HG02642 (cell line): Measurements from ENCODE around the gene CA5B.
A peak's percentile ranks its signal among the peaks of the same experiment; 100 is the strongest.
"Not testable (repeated sequence)": the region's sequence is repeated elsewhere in the genome, so short reads cannot be mapped to it uniquely, and the experiment has no call there.

Source experiments
- ATAC-seq: cut with Tn5 transposase; IDR thresholded peaks from one replicate; pipeline ENCODE4 v1.9.1; 2021; ENCODE audit warnings: mild to moderate bottlenecking; ENCODE audit not compliant: unreplicated experiment, poor library complexity

The CA5B gene

GRCh38 chrX:15737959-15738902, at the start of gene CA5B:
Gene CA5B (plus strand): TSS chrX:15738270. CDS start chrX:15750024, 11,754 bp downstream.
- peak; percentile 97 for ATAC-seq

GRCh38 chrX:15694941-15695451, 43.1 kb upstream of the CA5B start:
- ATAC-seq = no peak

- ATAC-seq = no peak
These were observed 41.6 kb upstream of the CA5B start for GRCh38 chrX:15696516-15696915.

- ATAC-seq = no peak
These were observed 35.3 kb upstream of the CA5B start for GRCh38 chrX:15702488-15703371.

GRCh38 chrX:15703809-15704208, 34.3 kb upstream of the CA5B start:
- ATAC-seq = not testable (repeated sequence)

GRCh38 chrX:15704273-15704672, 33.8 kb upstream of the CA5B start:
- ATAC-seq = not testable (repeated sequence)

- no peak for ATAC-seq
These were observed 23.5 kb upstream of the CA5B start for GRCh38 chrX:15714529-15714928.

GRCh38 chrX:15718283-15718970, 19.6 kb upstream of the CA5B start:
- no peak for ATAC-seq

GRCh38 chrX:15719324-15719968, 18.6 kb upstream of the CA5B start:
- ATAC-seq = no peak

GRCh38 chrX:15721911-15722310, 16.2 kb upstream of the CA5B start:
- ATAC-seq = no peak

GRCh38 chrX:15723887-15724517, 14.1 kb upstream of the CA5B start:
- ATAC-seq = no peak

- ATAC-seq = no peak
These were observed 13.2 kb upstream of the CA5B start for GRCh38 chrX:15724911-15725310.

GRCh38 chrX:15731368-15731767, 6.7 kb upstream of the CA5B start:
- not testable (repeated sequence) for ATAC-seq

- ATAC-seq = no peak
These were observed 696 bp upstream of the CA5B start for GRCh38 chrX:15737190-15737958.

GRCh38 chrX:15739886-15740285, 1.8 kb downstream of the CA5B start:
- no peak for ATAC-seq

- ATAC-seq = no peak
These were observed 6.3 kb downstream of the CA5B start for GRCh38 chrX:15744181-15744867.

- ATAC-seq = no peak
These were observed 7.1 kb downstream of the CA5B start for GRCh38 chrX:15745179-15745578.

- ATAC-seq = not testable (repeated sequence)
These were observed 8.6 kb downstream of the CA5B start for GRCh38 chrX:15746651-15747050.
